Measurements from ENCODE around the gene PSD. TPM values are rescaled to one million over a fixed set of nuclear protein-coding genes. Genes with fewer than 3 reads are reported as not detected.

PSD gene
- total RNA-seq, 1 donor from 2014 or later = under 0.01 TPM

GRCh38 chr10:102396730-102397151, 21.8 kb downstream of the PSD start:
- no peak for FAIRE-seq
- H3K27me3 ChIP-seq (ENCODE audit: control insufficient read depth, insufficient read depth, low read length) = no peaks in the 10 kb centered on the region
- no peak overlapping the region for H3K4me3 ChIP-seq (ENCODE audit: low read depth, low read length)
- no peak for DNase-seq (ENCODE audit: low read depth)
- TF ChIP-seq CTCF (IDR thresholded peaks at IDR 0.05; ENCODE audit: insufficient read depth, low read length, severe bottlenecking) = no peak
- H3K36me3 ChIP-seq (ENCODE audit: control insufficient read depth, insufficient read depth, low read length) = peaks cover 29% of the 10 kb centered on the region

DNA sequence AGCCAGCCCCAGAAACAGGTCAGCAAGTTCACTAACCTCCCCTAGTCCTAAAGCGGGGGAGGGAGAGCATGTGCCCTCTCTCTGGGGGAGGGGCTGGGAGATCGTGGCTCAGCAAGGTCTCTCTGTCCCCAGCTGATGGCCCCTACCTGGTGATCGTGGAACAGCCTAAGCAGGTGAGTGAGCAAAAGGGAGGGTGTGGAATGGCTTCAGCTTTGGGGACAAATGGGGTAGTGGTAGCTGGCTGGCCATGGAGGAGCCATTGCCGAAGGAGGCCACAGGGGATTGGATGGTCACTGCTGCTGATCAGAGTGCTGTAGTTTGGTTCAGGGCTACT, 22.3 kb downstream of the PSD start:
- DNase-seq (ENCODE audit: low read depth) (no peak), FAIRE-seq (no peak)
- TF ChIP-seq CTCF (IDR thresholded peaks at IDR 0.05; ENCODE audit: insufficient read depth, low read length, severe bottlenecking) = no peak
- Histone ChIP-seq H3K36me3 (ENCODE audit: control insufficient read depth, insufficient read depth, low read length) (peaks cover 25% of the 10 kb centered on the region), H3K4me3 (ENCODE audit: low read depth, low read length) (peak overlapping the region; percentile 52), H3K27me3 (ENCODE audit: control insufficient read depth, insufficient read depth, low read length) (no peaks in the 10 kb centered on the region)

DNA sequence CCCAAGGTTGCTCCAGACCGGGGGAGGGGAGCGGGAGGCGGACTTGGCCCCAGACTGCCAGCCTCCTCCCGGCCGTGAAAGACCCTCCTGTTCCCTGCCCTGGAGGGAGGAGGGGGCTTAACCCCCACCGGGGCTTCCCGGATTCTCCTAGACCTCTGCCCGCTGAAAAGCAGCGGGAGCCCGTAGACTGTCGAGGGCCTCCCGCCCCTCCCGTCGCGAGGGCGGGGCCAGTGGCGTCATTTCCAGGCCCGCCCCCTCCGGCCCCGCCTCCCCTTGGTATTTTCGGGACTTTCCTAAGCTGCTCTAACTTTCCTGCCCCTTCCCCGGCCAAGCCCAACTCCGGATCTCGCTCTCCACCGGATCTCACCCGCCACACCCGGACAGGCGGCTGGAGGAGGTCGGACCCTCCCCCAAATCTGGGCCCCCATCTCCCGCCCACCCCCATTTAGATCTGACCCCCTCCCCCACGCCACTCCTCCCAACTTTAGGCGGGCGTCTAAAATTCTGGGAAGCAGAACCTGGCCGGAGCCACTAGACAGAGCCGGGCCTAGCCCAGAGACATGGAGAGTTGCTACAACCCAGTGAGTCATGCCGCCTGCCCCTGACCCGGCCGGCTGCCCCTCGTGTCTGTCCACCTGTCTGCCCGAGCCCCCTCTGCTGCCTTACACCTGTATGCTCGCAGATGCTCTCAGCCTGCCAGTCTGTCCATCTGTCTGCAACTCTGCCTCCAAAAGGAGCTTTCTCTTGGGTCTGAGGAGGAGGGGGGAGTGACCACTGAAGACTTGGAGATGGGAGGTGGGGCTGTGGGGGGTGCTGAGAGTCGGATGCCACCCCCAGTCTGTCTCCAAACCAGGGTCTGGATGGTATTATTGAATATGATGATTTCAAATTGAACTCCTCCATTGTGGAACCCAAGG, 22.9 kb downstream of the PSD start, which contains the start of gene NFKB2:
Gene NFKB2, plus strand, starts transcription at position 306 of the 917 bp plus-strand sequence. Its CDS starts 255 bp downstream, at position 561.
- Histone ChIP-seq H3K4me3 (ENCODE audit: low read depth, low read length) (peak within 1 kb of the TSS; percentile 52), H3K27me3 (ENCODE audit: control insufficient read depth, insufficient read depth, low read length) (no peaks in the 10 kb centered on the region), H3K36me3 (ENCODE audit: control insufficient read depth, insufficient read depth, low read length) (peaks cover 19% of the 10 kb centered on the region)
- no peak for TF ChIP-seq CTCF (IDR thresholded peaks at IDR 0.05; ENCODE audit: insufficient read depth, low read length, severe bottlenecking)
- DNase-seq (ENCODE audit: low read depth) (peak; percentile 73), FAIRE-seq (no peak)

DNA sequence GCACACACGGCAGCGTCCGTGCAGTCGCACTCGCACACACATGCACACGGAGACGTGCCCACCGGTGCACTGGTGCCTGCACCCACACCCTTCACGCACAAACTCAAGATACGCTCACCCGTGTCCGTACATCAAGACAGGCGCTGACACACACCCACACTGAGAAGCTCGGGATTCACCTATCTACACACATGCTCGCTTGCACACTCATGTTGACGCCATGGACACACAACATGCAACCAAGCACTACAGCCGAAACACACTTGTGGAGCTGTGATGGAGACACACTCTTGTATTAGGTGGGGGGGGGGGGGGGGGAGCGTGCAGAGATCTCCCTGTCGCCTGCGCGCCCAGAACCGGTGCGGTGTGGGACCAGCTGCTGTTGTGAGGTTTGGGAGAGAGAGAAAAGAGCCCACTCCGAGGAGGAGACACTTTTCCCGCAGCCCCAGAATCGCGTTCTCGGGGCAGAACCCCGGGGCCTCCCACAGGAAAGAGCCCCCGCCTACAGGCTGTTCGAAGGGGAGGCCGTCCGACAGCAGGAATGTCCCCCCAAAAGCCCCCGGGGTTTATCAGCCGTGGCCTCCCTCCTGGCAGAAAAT, 23.7 kb downstream of the PSD start:
- FAIRE-seq = no peak
- peaks cover 12% of the 10 kb centered on the region for H3K36me3 ChIP-seq (ENCODE audit: control insufficient read depth, insufficient read depth, low read length)
- no peaks in the 10 kb centered on the region for H3K27me3 ChIP-seq (ENCODE audit: control insufficient read depth, insufficient read depth, low read length)
- H3K4me3 ChIP-seq (ENCODE audit: low read depth, low read length) = peak overlapping the region; percentile 52
- peak; percentile 58 for DNase-seq (ENCODE audit: low read depth)
- no peak for TF ChIP-seq CTCF (IDR thresholded peaks at IDR 0.05; ENCODE audit: insufficient read depth, low read length, severe bottlenecking)

GRCh38 chr10:102394079-102394800, 24.3 kb downstream of the PSD start:
- no peak for FAIRE-seq
- peaks cover 9% of the 10 kb centered on the region for H3K36me3 ChIP-seq (ENCODE audit: control insufficient read depth, insufficient read depth, low read length)
- H3K4me3 ChIP-seq (ENCODE audit: low read depth, low read length) = peak overlapping the region; percentile 52
- DNase-seq (ENCODE audit: low read depth) = peak; percentile 84
- H3K27me3 ChIP-seq (ENCODE audit: control insufficient read depth, insufficient read depth, low read length) = no peaks in the 10 kb centered on the region
- TF ChIP-seq CTCF (IDR thresholded peaks at IDR 0.05; ENCODE audit: insufficient read depth, low read length, severe bottlenecking) = peak; percentile 91
